HCT116 (cell line): ENCODE measurements around the gene ZNF862. TPM values are rescaled to one million over a fixed set of nuclear protein-coding genes. Genes with fewer than 3 reads are reported as not detected.

ENCODE experiments used
- ATAC-seq: fragments of 200-7000 bp; cut with Tn5 transposase; 2 replicates; pipeline ENCODE4 v1.9.1; 2020; ENCODE audit warnings: mild to moderate bottlenecking, moderate library complexity
- BruUV-seq: library from RNA; stranded (reverse); fragments of 400-500 nt; replicated peaks from 2 replicates; lab custom pipeline; 2021; lab: Mats Ljungman, UMichigan
- CTCF ChIA-PET: fragments of 300-600 bp; sonication (Branson Sonifier 250); formaldehyde crosslinking; loops from one replicate; lab custom pipeline; 2021; ENCODE audit warnings: antibody characterized with exemption; lab: Charles Lee
- POLR2A ChIA-PET: fragments of 300-600, 350-600 bp; sonication (Branson Sonifier 250); formaldehyde crosslinking; loops from one replicate; lab custom pipeline; 2021; ENCODE audit warnings: antibody characterized with exemption; lab: Charles Lee
- RAD21 ChIA-PET, 2 experiments: fragments of 300-600 bp; sonication (Branson Sonifier 250); formaldehyde crosslinking; loops; one replicate each; lab custom pipeline; 2023; ENCODE audit warnings: low total read pairs in 2 of 2; ENCODE audit not compliant: uncharacterized antibody in 2 of 2, unreplicated experiment in 2 of 2, low non-redundant PET in 1 of 2; lab: Charles Lee
- DNase-seq: peaks from one replicate; pipeline ENCODE4 v3.0.0-alpha.2; 2010; ENCODE audit warnings: low read depth, low spot score
- H2AFZ ChIP-seq: fragments of 200-600 bp; shearing (Covaris generic), sonication (generic); 2 replicates; pipeline ENCODE4 v1.6.1; 2017; ENCODE audit warnings: low read depth, mixed run types, mixed read lengths, antibody characterized with exemption, low read length; ENCODE audit not compliant: poor library complexity, severe bottlenecking
- H3K27ac ChIP-seq: 2 replicates; pipeline ENCODE4 v1.5.1; 2012; ENCODE audit warnings: low read depth, low read length
- H3K27me3 ChIP-seq: fragments of 200-600 bp; sonication (generic); 2 replicates; pipeline ENCODE4 v1.6.1; 2016; ENCODE audit warnings: mixed run types, low read length, mixed read lengths; ENCODE audit not compliant: insufficient read depth
- H3K36me3 ChIP-seq, 2 experiments: fragments of 200-500 bp in 1 of 2; fragments of 200-600 bp in 1 of 2; sonication (Bioruptor generic) in 1 of 2; sonication (generic) in 1 of 2; 2 replicates each; pipeline versions ENCODE4 v1.5.1 to v1.6.1; 2014 to 2016; ENCODE audit warnings: low read length in 2 of 2, inconsistent platforms in 1 of 2, mixed read lengths in 1 of 2, mixed run types in 1 of 2; ENCODE audit not compliant: insufficient read depth in 2 of 2, control insufficient read depth in 1 of 2
- H3K4me1 ChIP-seq, 2 experiments: fragments of 200-600 bp in 1 of 2; sonication (generic) in 1 of 2; 2 replicates each; pipeline versions ENCODE4 v1.5.1 to v1.6.1; 2012 to 2017; ENCODE audit warnings: low read length in 2 of 2, inconsistent platforms in 1 of 2, mild to moderate bottlenecking in 1 of 2, mixed read lengths in 1 of 2, mixed run types in 1 of 2, moderate library complexity in 1 of 2; ENCODE audit not compliant: insufficient read depth in 2 of 2, control insufficient read depth in 1 of 2
- H3K4me2 ChIP-seq: fragments of 200-600 bp; sonication (generic); 2 replicates; pipeline ENCODE4 v1.6.1; 2017; ENCODE audit warnings: mixed run types, low read length, mixed read lengths
- H3K4me3 ChIP-seq, 2 experiments: fragments of 200-600 bp in 1 of 2; sonication (generic) in 1 of 2; replicated peaks in 1 of 2; 2 replicates each; pipeline ENCODE4 v1.5.1; 2011 to 2016; ENCODE audit warnings: low read length in 2 of 2, control low read depth in 1 of 2, low read depth in 1 of 2, mild to moderate bottlenecking in 1 of 2, mixed read lengths in 1 of 2, mixed run types in 1 of 2
- H3K79me2 ChIP-seq: fragments of 200-600 bp; sonication (generic); 2 replicates; pipeline ENCODE4 v1.6.1; 2017; ENCODE audit warnings: mild to moderate bottlenecking, mixed run types, low read length, moderate library complexity, mixed read lengths; ENCODE audit not compliant: insufficient read depth
- H3K9ac ChIP-seq: fragments of 200-600 bp; sonication (generic); 2 replicates; pipeline ENCODE4 v1.6.1; 2016; ENCODE audit warnings: low read length, mixed read lengths
- H3K9me2 ChIP-seq: fragments of 200-600 bp; sonication (generic), shearing (Covaris generic); 2 replicates; pipeline ENCODE4 v1.6.1; 2017; ENCODE audit warnings: mixed run types, mild to moderate bottlenecking, moderate library complexity; ENCODE audit not compliant: insufficient read depth
- H3K9me3 ChIP-seq, 2 experiments: fragments of 200-500 bp in 1 of 2; fragments of 200-600 bp in 1 of 2; sonication (Bioruptor generic) in 1 of 2; sonication (generic) in 1 of 2; 2 replicates each; pipeline ENCODE4 v1.6.1; 2014 to 2017; ENCODE audit warnings: low read length in 2 of 2, mixed read lengths in 2 of 2, inconsistent platforms in 1 of 2, low read depth in 1 of 2, mild to moderate bottlenecking in 1 of 2, mixed run types in 1 of 2, moderate library complexity in 1 of 2; ENCODE audit not compliant: control insufficient read depth in 1 of 2, insufficient read depth in 1 of 2
- H4K20me1 ChIP-seq: fragments of 200-600 bp; sonication (generic), shearing (Covaris generic); 2 replicates; pipeline ENCODE4 v1.6.1; 2017; ENCODE audit warnings: mixed run types, mild to moderate bottlenecking, moderate library complexity; ENCODE audit not compliant: insufficient read depth
- CBX3 ChIP-seq: IDR thresholded peaks from 2 replicates; pipeline ENCODE4 v1.6.1; 2012; ENCODE audit warnings: low read depth
- CEBPB ChIP-seq: IDR thresholded peaks from 2 replicates; pipeline ENCODE4 v1.6.1; 2012; ENCODE audit warnings: low read depth
- EZH2 ChIP-seq: fragments of 200-600 bp; sonication (generic); IDR thresholded peaks from 2 replicates; pipeline ENCODE4 v1.6.1; 2017; ENCODE audit warnings: antibody characterized with exemption, mixed run types
- FOSL1 ChIP-seq: IDR thresholded peaks from 2 replicates; pipeline ENCODE4 v1.6.1; 2012; ENCODE audit warnings: low read depth
- JUND ChIP-seq: IDR thresholded peaks from 2 replicates; pipeline ENCODE4 v1.6.1; 2012
- POLR2AphosphoS5 ChIP-seq: IDR thresholded peaks from 2 replicates; pipeline ENCODE4 v1.6.1; 2011; ENCODE audit warnings: mild to moderate bottlenecking, low read depth, low read length, moderate library complexity
- RAD21 ChIP-seq: IDR thresholded peaks from 2 replicates; pipeline ENCODE4 v1.6.1; 2012; ENCODE audit warnings: low read depth, mild to moderate bottlenecking
- SIN3A ChIP-seq: IDR thresholded peaks from 2 replicates; pipeline ENCODE4 v1.6.1; 2012; ENCODE audit warnings: low read depth
- SP1 ChIP-seq: IDR thresholded peaks from 2 replicates; pipeline ENCODE4 v1.6.1; 2012; ENCODE audit warnings: low read depth
- SRF ChIP-seq: IDR thresholded peaks from 2 replicates; pipeline ENCODE4 v1.6.1; 2012; ENCODE audit warnings: low read depth
- TCF7L2 ChIP-seq: IDR thresholded peaks from 2 replicates; pipeline ENCODE4 v1.7.0; 2011; ENCODE audit warnings: borderline replicate concordance, inconsistent platforms; ENCODE audit not compliant: insufficient read depth, insufficient read length; ENCODE audit errors: extremely low read depth
- intact Hi-C: fragments of 100-400 bp; cut with micrococcal nuclease; formaldehyde crosslinking; loops from 2 replicates; pipeline ENCODE4 v1.10.0; 2022
- total RNA-seq: library from RNA; stranded (reverse); gene quantifications from one replicate; pipeline ENCODE4 v1.2.1, GENCODE V29; 2021; ENCODE audit not compliant: unreplicated experiment
- TF ChIP-seq, protein P1 (sequence below): IDR thresholded peaks from 2 replicates; pipeline ENCODE4 v1.6.1; 2012
- TF ChIP-seq, protein P2 (sequence below): IDR thresholded peaks from 2 replicates; pipeline ENCODE4 v1.6.1; 2011; ENCODE audit warnings: mild to moderate bottlenecking, low read length, moderate library complexity; ENCODE audit not compliant: insufficient replicate concordance; ENCODE audit errors: extremely low read depth

The ZNF862 gene
- total RNA-seq, 1 experiment from 2014 or later, result 8.5 TPM

DNA sequence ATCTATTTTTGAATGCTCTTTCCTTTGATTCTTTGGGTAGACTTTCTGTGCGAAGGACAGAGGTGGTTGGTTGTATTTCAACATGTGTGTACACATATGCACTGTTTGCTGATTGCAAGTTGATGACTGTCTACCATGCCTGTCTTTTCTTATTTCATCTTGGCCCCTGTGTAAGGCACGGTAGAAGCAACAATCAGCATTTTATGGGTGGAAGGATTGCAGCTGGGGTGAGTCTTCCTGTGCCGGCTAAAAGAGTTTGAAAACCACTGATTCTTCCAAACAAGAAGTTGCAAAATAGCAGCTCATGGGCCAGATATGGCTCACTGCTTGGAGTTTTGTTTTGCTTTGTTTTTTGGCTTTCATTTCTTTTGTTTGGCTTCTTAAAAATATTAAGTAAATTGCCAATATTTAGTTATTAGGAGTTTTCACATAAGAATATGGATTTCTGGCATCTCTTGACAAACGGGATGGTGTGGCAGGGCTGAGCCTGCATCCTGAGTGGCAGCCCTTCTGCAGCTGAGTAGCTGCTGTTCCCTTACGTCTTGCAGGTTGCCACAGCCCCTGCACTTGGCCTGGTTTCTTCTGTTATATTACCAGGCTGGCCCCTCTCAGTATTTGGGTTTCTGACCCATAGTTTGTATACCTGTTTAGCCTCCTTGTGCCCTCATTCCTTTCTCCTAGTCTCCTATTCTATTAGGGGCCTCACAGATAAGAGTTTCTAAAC lies 7.2 kb downstream of the ZNF862 start:
- intact Hi-C loops, result no loop called here
- ChIA-PET CTCF (no interaction called here), POLR2A (no interaction called here), RAD21 (no interaction called here)
- Histone ChIP-seq H3K9ac (no peak overlapping the region), H2AFZ (no peak overlapping the region)
- TF ChIP-seq EZH2, result no peak
- no peak for TF ChIP-seq RAD21
- no peak for TF ChIP-seq SP1
- TF ChIP-seq CBX3, result no peak
- no peak for TF ChIP-seq SIN3A
- TF ChIP-seq, protein P1, sequence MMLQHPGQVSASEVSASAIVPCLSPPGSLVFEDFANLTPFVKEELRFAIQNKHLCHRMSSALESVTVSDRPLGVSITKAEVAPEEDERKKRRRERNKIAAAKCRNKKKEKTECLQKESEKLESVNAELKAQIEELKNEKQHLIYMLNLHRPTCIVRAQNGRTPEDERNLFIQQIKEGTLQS, result no peak
- TF ChIP-seq TCF7L2, result no peak
- no peak for TF ChIP-seq SRF
- TF ChIP-seq, all 23 proteins: peak for 0
- ATAC-seq, result no peak
- no peaks in the 10 kb centered on the region for H3K9me3 ChIP-seq
- H3K4me1 ChIP-seq, result no peaks in the 10 kb centered on the region
- DNase-seq, result no peak
- H3K27ac ChIP-seq, result no peak overlapping the region
- no TSS peak for BruUV-seq
- no peaks in the 10 kb centered on the region for H3K27me3 ChIP-seq
- H3K4me3 ChIP-seq, result no peak overlapping the region
- H3K79me2 ChIP-seq, result no peaks in the 10 kb centered on the region
- H3K9me2 ChIP-seq, result no peaks in the 10 kb centered on the region
- no peaks in the 10 kb centered on the region for H3K36me3 ChIP-seq
- no peaks in the 10 kb centered on the region for H4K20me1 ChIP-seq
- no peak overlapping the region for H3K4me2 ChIP-seq

DNA sequence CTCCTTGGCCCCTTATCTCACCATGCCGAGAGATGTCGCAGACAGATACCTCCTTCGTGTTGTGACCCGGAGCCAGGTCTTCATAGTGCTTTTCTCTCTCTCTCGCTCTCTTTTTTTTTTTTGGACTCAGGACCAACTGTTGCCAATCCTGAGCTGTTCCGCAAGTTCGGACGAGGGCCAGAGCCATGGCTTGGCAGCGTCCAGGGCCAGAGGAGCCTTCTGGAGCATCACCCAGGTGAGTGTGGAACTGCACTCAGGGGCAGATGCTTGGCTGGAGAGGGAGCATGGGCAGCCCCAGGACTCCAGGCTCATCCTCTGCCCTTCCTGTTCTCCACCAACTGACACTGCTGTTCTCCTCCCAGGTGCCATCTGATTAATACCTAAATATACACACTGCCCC lies 7.8 kb downstream of the ZNF862 start:
- H3K9ac ChIP-seq, result no peak overlapping the region
- H3K27ac ChIP-seq, result no peak overlapping the region
- intact Hi-C loops, result no loop called here
- TF ChIP-seq POLR2AphosphoS5, result no peak
- TF ChIP-seq CEBPB, result no peak
- no peak for TF ChIP-seq FOSL1
- no peak for TF ChIP-seq TCF7L2
- TF ChIP-seq, protein P2, sequence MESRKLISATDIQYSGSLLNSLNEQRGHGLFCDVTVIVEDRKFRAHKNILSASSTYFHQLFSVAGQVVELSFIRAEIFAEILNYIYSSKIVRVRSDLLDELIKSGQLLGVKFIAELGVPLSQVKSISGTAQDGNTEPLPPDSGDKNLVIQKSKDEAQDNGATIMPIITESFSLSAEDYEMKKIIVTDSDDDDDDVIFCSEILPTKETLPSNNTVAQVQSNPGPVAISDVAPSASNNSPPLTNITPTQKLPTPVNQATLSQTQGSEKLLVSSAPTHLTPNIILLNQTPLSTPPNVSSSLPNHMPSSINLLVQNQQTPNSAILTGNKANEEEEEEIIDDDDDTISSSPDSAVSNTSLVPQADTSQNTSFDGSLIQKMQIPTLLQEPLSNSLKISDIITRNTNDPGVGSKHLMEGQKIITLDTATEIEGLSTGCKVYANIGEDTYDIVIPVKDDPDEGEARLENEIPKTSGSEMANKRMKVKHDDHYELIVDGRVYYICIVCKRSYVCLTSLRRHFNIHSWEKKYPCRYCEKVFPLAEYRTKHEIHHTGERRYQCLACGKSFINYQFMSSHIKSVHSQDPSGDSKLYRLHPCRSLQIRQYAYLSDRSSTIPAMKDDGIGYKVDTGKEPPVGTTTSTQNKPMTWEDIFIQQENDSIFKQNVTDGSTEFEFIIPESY, result no peak
- TF ChIP-seq JUND, result no peak
- no peak for TF ChIP-seq CBX3
- no peaks in the 10 kb centered on the region for H3K4me1 ChIP-seq
- H3K9me3 ChIP-seq, result no peaks in the 10 kb centered on the region
- H4K20me1 ChIP-seq, result no peaks in the 10 kb centered on the region
- H3K9me2 ChIP-seq, result no peaks in the 10 kb centered on the region
- H3K79me2 ChIP-seq, result no peaks in the 10 kb centered on the region
- DNase-seq (no peak), ATAC-seq (no peak)
- no TSS peak for BruUV-seq
- no peaks in the 10 kb centered on the region for H3K36me3 ChIP-seq
- no peak overlapping the region for H3K4me3 ChIP-seq
- ChIA-PET POLR2A (no interaction called here), RAD21 (no interaction called here), CTCF (no interaction called here)
- no peak overlapping the region for H2AFZ ChIP-seq
- no peaks in the 10 kb centered on the region for H3K27me3 ChIP-seq
- no peak overlapping the region for H3K4me2 ChIP-seq
